Measurements from ENCODE around the gene CHCHD3.
"Not testable (repeated sequence)": the region's sequence is repeated elsewhere in the genome, so short reads cannot be mapped to it uniquely, and the experiment has no call there.

CHCHD3 gene

DNA sequence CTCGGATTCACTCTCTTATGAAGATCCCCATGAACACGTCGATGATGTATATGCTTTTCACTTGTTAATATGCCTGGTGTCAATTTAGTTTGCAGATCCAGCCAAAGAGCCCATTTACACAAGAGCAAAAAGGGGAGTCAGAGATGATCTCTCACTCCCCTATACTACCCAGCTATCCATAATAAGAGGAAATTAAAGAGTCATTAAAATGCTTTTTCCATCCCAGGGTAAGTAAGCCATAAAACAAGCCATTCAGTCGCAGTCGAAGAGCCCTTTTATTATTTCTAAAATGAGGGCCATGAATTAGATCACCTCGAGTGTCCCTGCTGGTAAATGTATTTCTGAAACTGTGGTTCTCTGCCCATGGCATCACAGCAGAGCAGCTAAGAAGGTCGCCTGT lies 41.2 kb downstream of the CHCHD3 start:
- DNase-seq = no peak

- no peak for DNase-seq
Measured at GRCh38 chr7:133040178-133040577, 41.7 kb downstream of the CHCHD3 start.

DNA sequence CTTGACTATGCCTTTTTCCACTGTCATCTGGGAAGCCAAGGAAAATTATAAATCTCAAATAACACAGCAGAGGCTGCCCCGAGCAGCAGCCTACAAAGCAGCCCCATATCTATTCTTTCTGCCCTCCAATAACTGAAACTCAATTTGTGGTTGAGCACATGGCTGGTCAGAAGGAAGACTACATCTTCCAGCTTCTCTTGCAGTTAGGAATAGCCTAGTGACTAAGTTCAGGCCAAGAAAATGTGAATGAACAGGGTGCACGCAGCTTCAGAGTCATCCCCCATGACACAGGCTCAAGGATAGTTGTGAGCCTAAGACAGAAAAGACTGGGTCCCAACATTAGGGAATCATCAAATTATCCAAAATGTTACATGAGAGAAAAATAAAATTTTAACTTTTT lies 42.3 kb downstream of the CHCHD3 start:
- DNase-seq = no peak

DNA sequence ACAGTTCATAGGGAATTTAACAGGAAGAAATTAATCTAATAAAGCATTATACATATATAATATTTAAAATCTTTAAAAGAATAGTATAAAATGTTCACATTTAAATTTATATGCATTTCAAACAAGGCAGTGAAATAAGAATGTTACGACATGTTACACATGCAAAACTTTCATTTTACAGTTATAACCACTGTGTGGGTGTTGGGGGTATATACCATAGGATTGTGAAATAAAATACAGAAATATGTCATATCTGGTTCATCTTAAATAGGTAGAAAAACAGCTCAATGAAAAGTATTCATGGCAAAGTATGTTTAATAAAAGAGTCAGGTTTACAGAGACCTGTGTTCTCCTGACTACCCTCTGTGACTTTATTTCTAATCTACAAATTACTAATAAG lies 45.6 kb downstream of the CHCHD3 start:
- DNase-seq = no peak

DNA sequence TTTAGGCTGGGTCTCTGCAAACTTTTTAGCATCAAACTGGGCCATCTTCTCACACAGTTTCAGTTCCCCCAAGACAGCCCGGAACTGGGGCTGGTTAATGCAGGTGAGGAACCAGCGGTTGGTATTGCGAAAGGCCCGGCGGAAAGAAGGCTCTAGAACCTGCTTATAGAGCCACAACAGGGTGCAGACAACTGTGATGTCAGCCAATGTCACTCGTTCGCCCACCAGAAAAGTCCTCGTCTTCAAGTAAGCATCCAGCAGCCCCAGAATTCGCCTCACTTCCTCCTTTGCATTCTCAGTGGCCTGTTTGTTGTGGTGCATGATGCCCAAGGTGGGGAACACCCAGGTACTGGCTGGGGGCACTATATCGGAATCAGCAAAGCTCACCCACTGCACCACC lies 46.6 kb downstream of the CHCHD3 start:
- not testable (repeated sequence) for DNase-seq

GRCh38 chr7:133030346-133030745 lies 51.5 kb downstream of the CHCHD3 start:
- DNase-seq = no peak

DNA sequence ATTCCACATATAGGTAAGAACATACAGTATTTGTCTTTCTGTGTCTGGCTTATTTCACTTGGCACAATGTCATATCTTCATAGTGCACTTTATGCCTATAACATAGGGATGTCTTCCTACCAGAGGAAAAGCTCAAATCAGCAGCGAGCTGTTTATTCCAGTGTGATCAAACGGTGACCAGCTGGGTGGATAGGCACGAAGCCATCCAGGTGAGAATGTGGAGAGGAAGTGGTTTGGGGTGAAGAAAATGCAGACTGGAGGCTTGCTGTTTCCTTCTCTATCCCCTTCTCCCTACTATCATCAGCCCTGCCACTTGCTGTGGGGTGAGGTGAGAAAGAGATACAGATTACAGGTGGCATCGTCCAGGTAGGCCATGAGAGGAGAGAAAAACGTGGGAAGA lies 52.4 kb downstream of the CHCHD3 start:
- no peak for DNase-seq

- DNase-seq = no peak
Measured at GRCh38 chr7:133027397-133027796, 54.5 kb downstream of the CHCHD3 start.

GRCh38 chr7:133026210-133026859 lies 55.6 kb downstream of the CHCHD3 start:
- DNase-seq = no peak

- DNase-seq = no peak
Measured at GRCh38 chr7:133025056-133025455, 56.8 kb downstream of the CHCHD3 start.

DNA sequence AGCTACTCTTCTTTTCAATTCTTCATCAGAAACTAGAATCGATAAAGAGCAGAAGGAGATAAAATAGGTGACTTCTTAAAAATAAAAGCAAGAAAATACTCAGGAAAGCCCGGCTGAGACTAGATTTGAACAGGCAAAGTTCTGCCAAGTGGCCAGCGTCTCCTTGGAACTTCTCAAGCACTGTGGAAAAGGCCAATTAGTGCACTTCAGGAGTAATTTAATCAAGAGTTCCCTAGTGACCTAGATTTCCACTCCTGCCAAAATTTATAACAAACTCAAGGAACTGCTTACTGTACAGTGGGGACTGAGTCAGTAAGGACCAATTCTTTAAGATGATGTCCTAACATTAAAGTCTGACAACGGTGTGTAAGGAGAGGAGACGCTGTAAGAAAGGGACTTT lies 57.3 kb downstream of the CHCHD3 start:
- no peak for DNase-seq

DNA sequence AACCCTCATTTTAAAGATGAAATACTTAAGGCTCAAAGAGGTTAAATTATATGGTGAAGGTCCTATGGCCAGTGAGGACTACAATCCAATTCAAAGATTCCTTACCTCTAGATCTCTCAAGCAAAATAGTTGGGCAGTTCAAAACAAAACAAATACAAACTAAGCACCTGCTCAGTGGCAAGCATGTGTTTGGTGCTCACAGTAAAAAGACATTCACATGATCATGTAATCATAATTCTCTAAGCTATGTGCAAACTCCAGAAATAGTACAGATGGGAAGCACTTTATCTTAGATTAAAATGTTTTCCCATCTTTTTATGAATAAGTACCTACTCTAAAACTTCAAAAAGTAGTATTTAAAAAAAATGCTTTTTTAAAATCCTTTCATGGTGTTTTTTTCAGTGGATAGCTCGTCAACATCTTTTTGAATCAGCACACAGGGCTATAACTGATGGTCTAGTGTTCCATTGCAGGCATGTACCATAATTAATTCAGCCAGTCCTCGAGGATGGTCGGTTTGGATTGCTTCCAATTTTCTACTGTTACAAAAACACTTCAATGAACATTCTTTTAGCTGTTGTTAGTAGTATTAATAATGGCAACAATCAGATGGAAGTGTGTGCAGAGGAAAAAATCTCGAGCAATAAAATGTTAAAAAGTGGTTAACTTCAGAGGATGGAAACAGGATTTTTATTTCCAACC lies 58.4 kb downstream of the CHCHD3 start:
- DNase-seq = no peak

DNA sequence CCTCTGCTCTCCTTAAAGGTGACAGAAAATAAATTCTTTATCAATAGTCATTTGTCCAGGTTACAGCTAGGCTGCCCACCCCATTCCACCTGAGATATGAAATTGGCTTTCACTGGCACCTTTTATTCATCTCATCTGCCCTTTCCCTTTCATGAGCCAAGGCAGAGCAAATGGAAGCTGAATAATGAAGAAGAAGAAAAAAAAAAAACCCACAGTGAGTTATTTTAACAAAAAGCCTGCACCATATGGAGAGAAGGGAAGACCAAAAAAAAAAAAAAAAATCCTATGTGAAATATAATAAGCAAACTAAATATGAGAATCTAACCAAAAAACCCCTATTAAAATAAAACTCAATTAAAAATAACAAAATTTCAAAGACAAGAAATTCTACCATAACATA lies 59.2 kb downstream of the CHCHD3 start:
- DNase-seq = no peak

DNA sequence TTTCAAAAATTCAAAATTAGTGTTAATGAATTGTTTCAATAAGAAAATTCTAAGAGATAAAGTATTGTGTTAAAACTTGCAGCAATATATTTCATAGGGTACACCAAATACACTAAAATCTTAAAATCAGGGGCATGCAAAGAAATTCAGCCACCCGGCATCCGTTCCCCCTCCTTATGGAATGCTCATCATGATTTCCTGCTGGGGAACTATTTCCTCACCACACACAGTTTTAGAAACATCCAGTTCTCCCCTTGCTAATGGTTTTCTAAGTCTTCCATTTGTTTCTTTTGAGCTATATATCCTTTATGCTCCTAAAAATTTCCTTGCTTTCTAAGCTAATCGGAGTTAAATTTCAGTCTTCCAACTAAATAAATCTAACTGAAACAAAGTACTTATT lies 60.7 kb downstream of the CHCHD3 start:
- no peak for DNase-seq

DNA sequence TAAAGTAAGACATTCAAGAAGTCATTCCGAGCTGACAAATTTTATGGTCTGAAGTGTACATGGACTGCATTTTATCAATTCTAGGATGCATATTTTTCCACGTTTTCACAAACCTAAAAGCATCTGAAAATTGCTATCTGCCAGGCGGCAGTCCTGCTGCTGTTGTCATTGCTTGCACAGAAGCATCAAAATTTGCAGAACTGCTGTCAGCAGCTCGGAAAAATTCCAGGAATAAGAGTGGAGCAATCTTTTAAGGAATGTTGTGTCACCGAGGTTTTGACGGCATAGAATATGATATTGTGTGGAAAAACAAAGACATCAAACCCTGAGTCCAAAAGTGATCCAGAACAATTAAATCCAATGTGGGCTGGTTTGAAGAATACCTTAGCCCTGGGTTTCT lies 61.4 kb downstream of the CHCHD3 start:
- DNase-seq = no peak

DNA sequence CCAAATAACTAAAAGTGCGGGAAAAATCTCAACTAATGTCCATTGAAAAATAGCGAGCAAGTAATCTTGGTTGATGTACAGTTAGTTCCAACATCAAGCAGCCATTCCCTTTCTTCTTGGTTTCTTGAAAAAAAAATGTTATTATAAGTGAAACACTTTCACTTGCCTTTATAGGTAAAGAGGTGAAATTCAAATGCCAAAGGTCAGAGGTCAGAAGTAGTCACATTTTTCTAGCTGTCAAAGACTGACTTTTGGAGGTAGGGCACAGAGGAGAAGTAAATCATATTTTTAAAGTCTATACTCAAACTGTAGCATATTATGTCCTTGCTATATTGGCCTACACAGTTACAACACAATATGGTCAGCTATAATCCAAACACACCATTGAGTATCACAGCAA lies 62.3 kb downstream of the CHCHD3 start:
- DNase-seq = no peak

- DNase-seq = no peak
Measured at GRCh38 chr7:133016604-133017003, 65.3 kb downstream of the CHCHD3 start.

- DNase-seq = no peak
Measured at GRCh38 chr7:133015888-133016287, 66.0 kb downstream of the CHCHD3 start.

- no peak for DNase-seq
Measured at GRCh38 chr7:133011746-133012145, 70.1 kb downstream of the CHCHD3 start.

DNA sequence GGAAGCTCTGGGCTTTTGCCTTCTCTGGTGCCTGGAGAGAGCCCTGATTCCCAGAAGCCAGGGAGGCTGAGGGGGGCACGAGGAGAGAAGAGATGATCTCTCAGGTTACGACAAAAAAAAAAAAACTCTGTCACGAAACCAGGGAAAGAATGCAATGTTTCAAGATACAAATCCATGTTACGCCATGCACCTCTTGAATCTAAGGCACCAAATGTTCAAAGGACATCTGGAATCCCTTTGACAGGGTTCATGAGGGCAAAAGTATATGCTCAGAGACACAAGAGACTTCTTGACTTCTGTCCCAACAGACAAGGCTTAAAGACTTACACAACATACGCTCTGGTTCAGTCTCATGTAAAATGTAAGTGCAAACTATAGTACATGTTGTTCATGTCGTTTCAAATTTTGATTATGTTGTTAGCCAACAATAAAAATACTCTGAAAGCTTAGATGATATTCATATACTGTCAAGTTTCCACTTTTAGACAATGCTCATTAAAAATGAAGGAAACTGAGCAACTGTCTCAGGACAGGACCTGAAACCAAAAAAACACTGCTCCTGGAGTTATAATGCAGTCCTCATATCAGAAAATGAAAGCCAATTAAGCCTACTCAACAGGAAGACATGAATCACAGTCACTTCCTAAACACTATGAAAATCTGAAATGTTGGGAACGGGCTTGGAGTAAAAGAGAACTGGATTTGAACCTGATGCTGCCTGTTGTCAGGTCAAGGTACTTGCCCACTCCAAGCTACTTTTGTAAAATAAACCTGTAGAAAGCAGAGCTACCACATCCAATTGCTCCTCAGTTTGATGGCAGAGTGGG lies 72.3 kb downstream of the CHCHD3 start:
- no peak for DNase-seq

- DNase-seq = no peak
Measured at GRCh38 chr7:133007961-133008360, 73.9 kb downstream of the CHCHD3 start.

GRCh38 chr7:133003052-133003910 lies 78.6 kb downstream of the CHCHD3 start:
- no peak for DNase-seq

- no peak for DNase-seq
Measured at GRCh38 chr7:133001727-133002126, 80.2 kb downstream of the CHCHD3 start.

Data from activated CD4-positive, alpha-beta T cell treated with anti-CD3 and anti-CD28 coated beads, Interleukin-2, amount 50 U/mL, for 16 hours (primary cell).